Skeletal muscle cell (primary cell): ENCODE results near the gene CRYZ.
A peak's percentile ranks its signal among the peaks of the same experiment; 100 is the strongest.
"Not testable (repeated sequence)": the region's sequence is repeated elsewhere in the genome, so short reads cannot be mapped to it uniquely, and the experiment has no call there.

ENCODE experiments used
- DNase-seq: peaks from one replicate; pipeline ENCODE4 v3.0.0-alpha.2; 2010; ENCODE audit warnings: low read depth
- H3K4me3 ChIP-seq: 2 replicates; pipeline ENCODE4 v1.5.1; 2011; ENCODE audit warnings: low read depth, mild to moderate bottlenecking, control low read depth, low read length, moderate library complexity

The CRYZ gene

DNA sequence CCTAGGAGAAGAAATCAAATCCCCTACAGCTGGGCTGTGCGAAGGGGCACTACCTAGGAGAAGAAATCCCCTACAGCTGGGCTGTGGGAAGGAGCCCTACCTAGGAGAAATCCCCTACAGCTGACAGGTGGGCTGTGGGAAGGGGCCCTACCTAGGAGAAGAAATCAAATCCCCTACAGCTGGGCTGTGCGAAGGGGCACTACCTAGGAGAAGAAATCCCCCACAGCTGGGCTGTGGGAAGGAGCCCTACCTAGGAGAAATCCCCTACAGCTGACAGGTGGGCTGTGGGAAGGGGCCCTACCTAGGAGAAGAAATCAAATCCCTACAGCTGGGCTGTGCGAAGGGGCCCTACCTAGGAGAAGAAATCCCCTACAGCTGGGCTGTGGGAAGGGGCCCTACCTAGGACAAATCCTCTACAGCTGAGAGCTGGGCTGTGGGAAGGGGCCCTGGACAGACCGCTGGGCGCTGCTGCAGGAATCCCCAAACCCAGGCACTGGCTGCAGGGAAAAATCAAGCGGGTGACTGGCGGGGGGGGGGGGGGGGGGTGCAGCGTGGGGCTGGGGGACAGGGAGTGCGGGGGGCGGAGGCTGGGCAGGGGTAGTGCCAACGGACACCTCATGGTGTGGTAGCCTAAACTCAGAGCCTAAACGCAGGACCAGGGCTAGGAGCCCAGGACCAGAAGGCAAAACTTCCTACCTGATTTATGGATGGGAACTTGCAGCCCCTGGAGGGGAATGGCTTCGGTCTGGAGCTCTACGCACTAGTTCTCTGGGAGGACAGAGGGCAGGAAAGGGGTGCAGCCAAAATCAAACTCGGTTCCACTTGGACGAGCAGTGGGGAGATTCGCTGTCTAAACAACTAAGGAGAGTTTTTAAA lies 541 bp downstream of the CRYZ start:
- H3K4me3 ChIP-seq: peak overlapping the region; percentile 58
- DNase-seq: not testable (repeated sequence)

DNA sequence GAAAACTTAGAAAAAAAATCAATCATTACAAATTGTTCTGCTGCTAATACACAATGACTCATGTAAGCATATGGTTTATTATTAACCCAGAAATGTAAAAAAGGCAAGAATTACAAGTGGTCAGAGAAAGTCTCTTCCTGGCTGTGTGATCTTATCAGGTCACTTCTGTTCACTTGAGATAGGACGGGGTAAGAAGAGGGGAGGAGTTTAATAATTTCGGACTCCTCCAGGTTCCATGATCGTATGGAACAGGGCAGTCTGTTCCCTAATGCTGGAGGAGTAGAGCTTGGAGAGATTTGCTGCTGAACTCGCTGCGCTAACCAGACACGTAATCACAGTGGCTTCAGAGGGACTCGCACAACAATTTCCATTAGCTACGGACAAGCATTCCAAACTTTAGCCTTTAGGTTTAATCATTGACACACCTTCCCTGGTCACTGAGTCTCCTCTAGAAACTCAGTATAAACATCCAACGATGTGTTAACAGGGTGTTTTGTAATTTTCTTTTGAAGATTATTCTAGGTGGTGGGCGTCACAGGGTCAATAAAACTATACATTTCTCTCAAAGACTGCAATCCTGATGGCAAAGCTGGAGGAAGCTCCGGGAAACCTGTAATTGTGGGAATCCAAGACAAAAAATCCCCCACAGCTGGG lies 1.3 kb downstream of the CRYZ start:
- DNase-seq: no peak
- H3K4me3 ChIP-seq: peak overlapping the region; percentile 58

DNA sequence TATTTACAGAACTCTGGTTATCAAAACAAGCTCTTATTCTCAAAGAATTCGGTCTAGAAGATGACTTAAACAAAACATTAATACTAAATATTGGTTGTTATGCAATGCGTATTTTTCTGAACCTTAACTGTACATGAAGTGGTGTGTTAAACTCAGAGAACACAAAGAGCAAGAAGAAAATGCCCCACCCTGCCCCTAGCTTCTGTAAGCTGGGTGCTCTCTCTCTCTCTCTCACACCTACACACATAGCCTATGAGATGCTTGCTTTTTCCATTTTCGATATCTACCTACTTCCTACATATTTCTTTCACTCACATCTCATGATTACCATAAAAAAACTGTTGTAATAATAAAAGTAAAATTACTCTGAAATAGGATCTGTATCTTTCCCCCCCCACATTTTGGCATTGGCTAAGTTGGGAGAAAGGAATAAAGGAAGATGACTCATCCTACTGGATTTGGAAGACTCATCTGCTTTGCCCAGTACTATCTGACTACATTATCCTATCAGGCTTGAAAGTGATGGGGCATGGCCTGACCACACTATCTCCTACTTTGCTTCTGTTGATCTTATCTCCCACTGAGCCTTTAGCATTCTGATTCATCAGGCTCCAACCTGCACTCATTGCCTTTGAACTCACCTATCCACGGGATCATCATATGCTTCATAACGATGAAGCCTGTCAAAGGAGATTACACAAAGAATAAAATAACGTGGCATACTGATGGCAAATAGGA lies 2.9 kb downstream of the CRYZ start:
- no peak overlapping the region for H3K4me3 ChIP-seq
- peak; percentile 21 for DNase-seq

DNA sequence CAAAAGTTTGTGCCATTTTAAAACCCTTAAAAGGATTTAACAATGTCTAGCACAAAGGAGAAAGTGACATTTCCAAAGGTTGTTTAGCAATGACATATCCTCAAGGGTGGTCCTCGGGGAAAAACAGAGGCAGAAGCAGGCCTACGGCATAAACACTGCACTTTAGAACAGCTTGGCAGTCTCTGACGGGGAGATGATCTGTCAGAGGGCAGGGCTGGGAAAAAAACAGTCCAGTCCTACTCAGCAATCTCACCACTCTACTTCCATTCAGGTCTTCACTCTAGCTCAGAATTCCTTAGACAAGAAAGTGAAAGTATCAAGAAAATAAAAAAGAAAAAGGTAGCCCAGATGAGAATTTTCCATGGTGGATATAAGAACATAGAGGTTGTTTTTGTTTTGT lies 4.1 kb downstream of the CRYZ start:
- no peak overlapping the region for H3K4me3 ChIP-seq
- no peak for DNase-seq

- DNase-seq: no peak
- H3K4me3 ChIP-seq: no peak overlapping the region
These were observed 6.8 kb downstream of the CRYZ start for GRCh38 chr1:74726063-74726462.

DNA sequence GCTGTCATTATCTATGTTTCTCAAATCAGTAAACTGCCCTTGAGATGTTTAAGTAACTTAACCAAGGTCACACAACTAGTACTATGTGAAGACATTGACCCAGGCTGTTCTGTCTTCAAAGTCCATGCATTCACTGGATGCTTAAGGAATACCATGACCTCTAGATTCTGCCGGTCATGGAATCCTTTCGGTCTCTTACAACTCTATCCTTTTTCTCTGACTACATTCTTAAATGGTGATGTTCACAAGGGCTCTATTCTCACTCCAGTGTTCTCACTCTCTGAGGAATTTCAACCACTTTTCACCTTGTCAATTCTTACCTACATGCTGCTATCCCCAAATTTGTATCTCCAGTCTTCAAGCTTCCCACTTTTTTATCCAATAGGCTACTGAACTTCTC lies 15.2 kb downstream of the CRYZ start:
- no peak overlapping the region for H3K4me3 ChIP-seq
- no peak for DNase-seq

DNA sequence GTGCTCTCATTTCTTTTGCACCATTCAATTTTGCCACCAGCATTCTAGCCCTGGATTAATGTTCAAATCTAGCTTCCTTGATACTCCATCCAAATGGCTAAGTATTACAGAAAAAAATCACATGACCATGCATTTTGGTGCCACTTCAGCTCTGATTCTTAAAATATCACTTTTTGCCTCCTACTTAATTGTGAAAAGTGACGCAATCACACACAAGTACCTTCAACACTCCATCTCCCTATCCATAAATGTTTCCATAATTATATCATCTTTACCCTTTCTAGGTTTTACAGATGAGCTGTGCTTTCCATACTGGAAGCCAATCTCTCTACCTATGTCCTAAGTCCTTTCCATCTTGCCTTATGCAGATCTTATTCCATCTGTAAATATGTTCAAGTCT lies 16.0 kb downstream of the CRYZ start:
- no peak for DNase-seq
- no peak overlapping the region for H3K4me3 ChIP-seq

GRCh38 chr1:74715806-74716205 lies 17.0 kb downstream of the CRYZ start:
- H3K4me3 ChIP-seq: no peak overlapping the region
- DNase-seq: no peak

DNA sequence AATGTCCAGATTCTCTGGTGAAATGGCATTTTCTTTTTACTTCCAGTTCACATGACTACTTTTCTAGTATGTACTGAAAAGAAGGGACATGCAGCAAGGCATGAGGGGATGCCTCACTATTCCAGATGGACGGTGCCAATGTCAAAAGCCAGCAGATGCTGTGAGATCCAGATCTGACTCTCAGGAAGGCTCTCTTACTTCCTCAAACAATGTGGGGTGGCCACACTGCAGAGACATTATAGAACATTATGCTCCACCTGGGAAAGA lies 17.7 kb downstream of the CRYZ start:
- no peak overlapping the region for H3K4me3 ChIP-seq
- no peak for DNase-seq

DNA sequence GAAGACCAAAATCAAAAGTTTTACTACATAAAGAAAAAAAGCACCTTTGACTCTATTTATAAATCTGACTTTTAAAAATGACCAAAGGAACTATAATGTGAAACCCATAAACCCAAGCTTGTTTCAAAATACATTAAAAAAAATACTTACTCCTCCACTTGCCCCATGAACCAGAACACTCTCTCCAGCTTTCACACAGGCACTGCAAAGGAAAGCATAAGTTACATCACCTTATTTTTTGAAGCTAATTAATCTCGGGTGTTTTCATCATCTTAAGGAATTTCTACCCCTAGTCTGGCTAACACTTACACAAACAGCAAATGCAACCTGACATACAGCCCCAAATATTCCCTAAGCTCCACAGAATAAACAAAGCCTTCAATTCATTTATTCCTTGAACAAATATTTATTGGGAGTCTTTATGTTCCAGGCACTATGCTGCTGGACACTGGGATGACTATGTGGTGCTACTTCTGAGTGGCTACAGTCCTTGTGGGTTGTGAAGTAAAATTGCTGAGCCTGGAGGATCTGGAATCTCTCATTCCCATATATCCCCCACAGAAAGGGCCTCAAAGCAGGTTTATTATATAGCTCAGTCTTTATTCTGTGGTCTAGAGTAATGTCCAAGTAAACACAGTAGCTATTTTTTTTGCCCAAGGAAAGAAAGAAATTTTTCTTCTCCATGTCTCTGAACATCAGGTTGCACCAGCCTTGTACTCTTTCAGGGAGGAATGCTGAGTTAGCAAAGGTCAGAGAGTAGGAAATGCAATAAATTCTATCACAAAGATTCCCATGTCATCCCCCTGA lies 18.2 kb downstream of the CRYZ start:
- no peak for DNase-seq
- H3K4me3 ChIP-seq: no peak overlapping the region

GRCh38 chr1:74713849-74714248 lies 19.0 kb downstream of the CRYZ start:
- no peak for DNase-seq
- no peak overlapping the region for H3K4me3 ChIP-seq

DNA sequence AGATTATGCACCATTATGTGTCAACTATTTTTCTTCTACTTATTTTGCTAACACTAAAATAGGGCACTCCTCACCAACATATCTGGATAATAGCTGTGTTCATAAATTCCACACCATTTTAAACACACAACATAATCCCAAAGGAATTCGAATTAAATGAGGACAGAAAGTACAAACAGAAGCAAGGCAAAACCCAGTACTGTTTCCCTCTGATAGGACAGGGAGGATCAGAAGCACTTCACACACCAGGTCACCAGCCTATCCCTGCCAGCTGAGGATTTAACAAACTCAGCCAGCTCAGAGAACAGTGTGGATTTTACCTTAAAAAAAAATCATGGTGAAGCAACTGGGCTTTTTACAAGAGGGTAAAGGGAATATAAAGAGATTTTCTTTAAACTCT lies 20.0 kb downstream of the CRYZ start:
- DNase-seq: no peak
- H3K4me3 ChIP-seq: no peak overlapping the region

GRCh38 chr1:74703386-74704182 lies 29.3 kb downstream of the CRYZ start:
- DNase-seq: no peak
- H3K4me3 ChIP-seq: no peak overlapping the region

- H3K4me3 ChIP-seq: no peak overlapping the region
- no peak for DNase-seq
These were observed 33.5 kb downstream of the CRYZ start for GRCh38 chr1:74699331-74699730.

DNA sequence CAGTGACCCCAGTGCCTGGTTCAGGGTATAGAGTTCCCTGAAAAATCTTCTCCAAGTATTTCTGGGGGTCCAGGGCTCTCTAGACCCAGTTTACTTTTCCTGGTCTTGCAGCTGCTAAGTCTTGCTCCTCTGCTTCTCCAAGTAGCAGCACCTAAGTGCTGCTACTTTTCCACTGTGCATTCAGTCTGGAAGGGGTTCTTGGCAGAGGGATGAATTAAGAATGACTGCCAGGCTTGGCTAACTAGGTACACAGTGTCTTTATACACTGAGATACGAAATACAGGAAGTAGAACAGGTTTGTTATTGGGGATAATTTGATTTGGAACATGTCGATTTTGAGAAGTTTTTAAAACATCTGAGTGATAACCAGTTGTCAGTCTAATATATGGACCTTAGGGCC lies 35.0 kb downstream of the CRYZ start:
- no peak overlapping the region for H3K4me3 ChIP-seq
- DNase-seq: no peak

GRCh38 chr1:74693473-74693872 lies 39.4 kb downstream of the CRYZ start:
- H3K4me3 ChIP-seq: no peak overlapping the region
- DNase-seq: no peak

DNA sequence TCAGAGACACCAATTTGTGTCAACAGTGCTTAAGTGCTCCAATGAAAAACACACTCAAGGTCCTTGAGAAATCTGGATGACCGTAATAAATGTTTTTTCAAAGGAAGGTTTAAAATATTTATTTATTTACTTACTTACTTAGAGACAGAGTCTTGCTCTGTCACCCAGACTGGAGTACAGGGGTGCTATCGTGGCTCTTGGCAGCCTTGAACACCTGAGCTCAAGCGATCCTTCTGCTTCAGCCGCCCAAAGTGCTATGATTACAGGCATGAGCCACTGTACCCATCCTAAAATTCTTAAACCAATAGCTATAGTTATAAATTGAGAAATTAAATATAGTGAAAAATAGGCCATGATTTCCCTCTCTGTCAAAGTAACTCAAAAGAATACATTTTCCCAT lies 41.9 kb downstream of the CRYZ start:
- DNase-seq: no peak
- H3K4me3 ChIP-seq: no peak overlapping the region

DNA sequence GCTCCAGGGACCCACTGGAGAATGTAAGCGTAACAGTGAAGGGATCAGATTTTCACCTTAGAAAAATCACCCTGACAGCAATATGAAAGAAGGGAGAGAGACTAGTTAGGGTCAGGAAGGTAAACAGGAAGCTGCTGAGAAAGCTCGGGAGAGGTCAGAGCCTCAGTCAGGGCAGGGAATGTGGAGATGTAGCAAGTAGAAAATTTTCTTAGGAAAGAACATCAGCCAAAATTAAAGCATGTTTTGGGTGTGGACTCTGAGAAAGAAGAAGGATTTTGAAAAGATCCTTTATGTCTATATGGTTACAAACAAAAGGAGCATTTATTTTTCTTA lies 42.5 kb downstream of the CRYZ start:
- no peak overlapping the region for H3K4me3 ChIP-seq
- DNase-seq: no peak

DNA sequence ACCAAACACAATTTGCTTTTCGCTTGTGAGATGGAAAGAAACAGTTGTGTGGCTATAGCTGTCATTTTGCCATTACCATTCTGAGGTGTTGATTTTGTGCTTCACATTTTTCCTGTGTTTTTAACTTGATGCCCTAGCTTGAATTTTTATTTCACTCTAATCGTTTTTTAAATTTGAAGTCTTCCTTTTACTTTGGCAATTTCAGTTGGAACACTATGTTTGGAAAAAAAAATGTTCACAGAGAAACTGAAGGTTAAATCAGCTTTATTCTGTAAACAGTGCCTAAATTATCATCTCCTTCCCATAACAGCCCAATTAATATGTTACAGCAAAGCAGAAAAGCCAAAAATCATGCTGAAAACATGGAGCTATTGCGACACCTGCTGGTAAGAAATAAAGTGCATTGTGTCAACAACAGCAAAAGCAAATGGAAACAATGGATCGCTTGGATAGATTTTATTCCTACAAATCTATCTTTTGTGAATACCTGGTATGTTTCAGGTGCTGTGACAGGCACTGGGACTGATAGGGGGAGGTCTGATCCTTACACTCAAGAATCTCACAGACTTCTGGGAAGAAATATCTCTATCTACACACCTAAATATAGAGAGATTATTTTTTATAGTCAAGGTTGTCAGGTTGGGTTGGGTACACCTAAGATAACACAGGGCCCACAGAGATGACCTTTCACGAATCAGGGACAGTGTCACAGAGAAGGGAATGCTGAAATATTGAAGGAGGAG lies 43.1 kb downstream of the CRYZ start:
- H3K4me3 ChIP-seq: no peak overlapping the region
- peak; percentile 4 for DNase-seq
